Panc1 (cell line): ENCODE data around the gene DESI1. TPM values are rescaled to one million over a fixed set of nuclear protein-coding genes. Genes with fewer than 3 reads are reported as not detected.

Source experiments
- ATAC-seq: fragments of 200-7000 bp; cut with Tn5 transposase; 2 replicates; pipeline ENCODE4 v1.9.1; 2020; ENCODE audit warnings: mild to moderate bottlenecking, moderate library complexity
- BruUV-seq: library from RNA; stranded (reverse); fragments of 400-500 nt; replicated peaks from 2 replicates; lab custom pipeline; 2021; lab: Mats Ljungman, UMichigan
- CTCF ChIA-PET: fragments of 300-600 bp; sonication (Branson Sonifier 250); formaldehyde crosslinking; loops from one replicate; lab custom pipeline; 2022; ENCODE audit warnings: antibody characterized with exemption; lab: Charles Lee
- POLR2A ChIA-PET: fragments of 300-600 bp; sonication (Branson Sonifier 250); formaldehyde crosslinking; loops from one replicate; lab custom pipeline; 2022; ENCODE audit warnings: antibody characterized with exemption; lab: Charles Lee
- DNase-seq: peaks from one replicate; pipeline ENCODE4 v3.0.0-alpha.2; 2010; ENCODE audit warnings: low read depth, low spot score
- H3K27ac ChIP-seq: 2 replicates; pipeline ENCODE4 v1.5.1; 2011; ENCODE audit warnings: mild to moderate bottlenecking, low read length, inconsistent platforms
- H3K27me3 ChIP-seq: fragments of 200-500 bp; sonication (Bioruptor generic); 2 replicates; pipeline ENCODE4 v1.6.0; 2014; ENCODE audit warnings: low read length, inconsistent platforms; ENCODE audit not compliant: control insufficient read depth, insufficient read depth
- H3K36me3 ChIP-seq: fragments of 200-500 bp; sonication (Bioruptor generic); 2 replicates; pipeline ENCODE4 v1.5.1; 2014; ENCODE audit warnings: inconsistent platforms, mild to moderate bottlenecking, low read length, moderate library complexity; ENCODE audit not compliant: control insufficient read depth, insufficient read depth
- H3K4me1 ChIP-seq: 2 replicates; pipeline ENCODE4 v1.5.1; 2011; ENCODE audit warnings: inconsistent platforms, mild to moderate bottlenecking, low read length, moderate library complexity; ENCODE audit not compliant: control insufficient read depth, insufficient read depth
- H3K4me3 ChIP-seq, 2 experiments: 2 replicates each; pipeline ENCODE4 v1.5.1; 2011 to 2012; ENCODE audit warnings: low read depth in 2 of 2, low read length in 2 of 2, mild to moderate bottlenecking in 2 of 2, inconsistent platforms in 1 of 2, moderate library complexity in 1 of 2
- H3K9me3 ChIP-seq: fragments of 200-500 bp; sonication (Bioruptor generic); 2 replicates; pipeline ENCODE4 v1.5.1; 2014; ENCODE audit warnings: low read depth, mild to moderate bottlenecking, inconsistent platforms, low read length, moderate library complexity; ENCODE audit not compliant: control insufficient read depth, insufficient read depth
- CTCF ChIP-seq: fragments of 450-650 bp; IDR thresholded peaks from 2 replicates; pipeline ENCODE4 v1.5.1; 2017; ENCODE audit warnings: mild to moderate bottlenecking
- POLR2AphosphoS5 ChIP-seq: IDR thresholded peaks from 2 replicates; pipeline ENCODE4 v1.6.1; 2012; ENCODE audit warnings: mild to moderate bottlenecking, low read depth, low read length, moderate library complexity
- REST ChIP-seq, 2 experiments: IDR thresholded peaks; 2 replicates each; pipeline ENCODE4 v1.6.1; 2011 to 2012; ENCODE audit warnings: low read depth in 2 of 2, control low read depth in 1 of 2, low read length in 1 of 2, mild to moderate bottlenecking in 1 of 2, moderate library complexity in 1 of 2; ENCODE audit not compliant: insufficient read depth in 1 of 2
- SIN3A ChIP-seq: IDR thresholded peaks from 2 replicates; pipeline ENCODE4 v1.6.1; 2012; ENCODE audit warnings: low read depth, mild to moderate bottlenecking, low read length, moderate library complexity, borderline replicate concordance; ENCODE audit not compliant: insufficient read depth
- TCF7L2 ChIP-seq: IDR thresholded peaks from 2 replicates; pipeline ENCODE4 v1.6.1; 2011; ENCODE audit warnings: mild to moderate bottlenecking, low read depth, low read length, inconsistent platforms
- in situ Hi-C: cut with HindIII; loops from 2 replicates; pipeline ENCODE4 v1.10.0; 2016; ENCODE audit warnings: low sequenced_read_pairs, low pct_unique_long_range_greater_than_20kb
- intact Hi-C: fragments of 100-400 bp; cut with micrococcal nuclease; formaldehyde crosslinking; loops from one replicate; pipeline ENCODE4 v1.10.0; 2022; ENCODE audit not compliant: unreplicated experiment
- total RNA-seq: library from RNA; stranded (reverse); gene quantifications from one replicate; pipeline ENCODE4 v1.2.1, GENCODE V29; 2021; ENCODE audit not compliant: unreplicated experiment

The DESI1 gene
- total RNA-seq, 1 experiment from 2014 or later, result 33.5 TPM

DNA sequence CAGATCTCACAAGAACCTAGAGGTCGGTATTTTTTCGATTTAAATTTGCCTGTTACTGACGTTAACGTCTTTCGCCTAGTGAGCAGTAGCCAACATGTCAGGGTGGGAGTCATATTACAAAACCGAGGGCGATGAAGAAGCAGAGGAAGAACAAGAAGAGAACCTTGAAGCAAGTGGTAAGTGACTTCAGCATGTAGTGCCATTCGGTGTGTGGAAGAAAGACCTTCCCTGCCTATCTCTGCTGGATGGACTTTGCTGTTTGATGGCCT lies 1.0 kb upstream of the DESI1 start:
- H3K4me3 ChIP-seq, result peak overlapping the region; percentile 71 to 91
- peaks cover 7% of the 10 kb centered on the region; the same call in 1 of the 2 replicates for H3K4me1 ChIP-seq
- BruUV-seq, result no TSS peak
- intact Hi-C loops (no loop called here), in situ Hi-C loops (no loop called here)
- no peak for DNase-seq
- ATAC-seq, result no peak
- no peaks in the 10 kb centered on the region for H3K27me3 ChIP-seq
- POLR2A ChIA-PET, result no interaction called here
- CTCF ChIA-PET, result no interaction called here
- TF ChIP-seq POLR2AphosphoS5 (no peak), SIN3A (no peak), CTCF (no peak), REST (IDR thresholded peaks at IDR 0.05; ENCODE audit: insufficient read depth in 1 of 2, low read depth in 2 of 2, low read length in 1 of 2) (no peak), TCF7L2 (no peak)
- peaks cover 14% of the 10 kb centered on the region for H3K36me3 ChIP-seq
- H3K9me3 ChIP-seq, result no peaks in the 10 kb centered on the region
- H3K27ac ChIP-seq, result peak overlapping the region; percentile 93

- Histone ChIP-seq H3K36me3 (peaks cover 14% of the 10 kb centered on the region), H3K4me1 (peaks cover 7% of the 10 kb centered on the region; the same call in 1 of the 2 replicates), H3K4me3 (peak within 1 kb of the TSS; percentile 71 to 91), H3K27me3 (no peaks in the 10 kb centered on the region), H3K27ac (peak within 1 kb of the TSS; percentile 93), H3K9me3 (no peaks in the 10 kb centered on the region)
- intact Hi-C loops, result no loop called here
- CTCF ChIA-PET, result no interaction called here
- DNase-seq (peak; percentile 97), ATAC-seq (peak; percentile 96)
- no TSS peak for BruUV-seq
- in situ Hi-C loops, result no loop called here
- TF ChIP-seq CTCF (no peak), TCF7L2 (no peak), POLR2AphosphoS5 (peak; percentile 80), SIN3A (no peak; the same call in 1 of the 2 replicates), REST (IDR thresholded peaks at IDR 0.05; ENCODE audit: insufficient read depth in 1 of 2, low read depth in 2 of 2, low read length in 1 of 2) (0 out of 4 replicates have a peak, but pooled peaks of 1 of the 2 experiments have one; percentile 43)
- POLR2A ChIA-PET, result interaction anchor here (0.6 kb wide), 2 partner anchors 31 to 65 kb away, joined by 3 to 12 read pairs; no protein-coding TSS in a partner anchor
Observed at GRCh38 chr22:41621099-41621910, 462 bp upstream of the DESI1 start, which contains the start of gene XRCC6. XRCC6 (plus strand) TSS chr22:41621295; CDS start chr22:41622005, 710 bp downstream.
